Measurements from ENCODE around the gene PIN1. TPM values are rescaled to one million over a fixed set of nuclear protein-coding genes. Genes with fewer than 3 reads are reported as not detected.

PIN1 gene
- total and polyA plus RNA-seq, 11 donors = 82.8 to 159 (median 93.1) TPM

- intact Hi-C loops (cut with DNase I) = no loop called here
- Histone ChIP-seq H3K27ac (no peak overlapping the region), H3K4me3 (no peak overlapping the region), H3K4me1 (no peaks in the 10 kb centered on the region), H3K36me3 (no peaks in the 10 kb centered on the region), H3K9me3 (no peaks in the 10 kb centered on the region), H3K27me3 (peaks cover 0 to 12% (median 0%) of the 10 kb centered on the region in 9 donors)
- DNase-seq = no peak
- no peak for TF ChIP-seq POLR2A (IDR thresholded peaks at IDR 0.05)
- TF ChIP-seq CTCF (IDR thresholded peaks at IDR 0.05) = no peak
- 90 to 92% (median 92%) methylated on average over 8 of the region's 8 CpGs for WGBS, 4 donors
- no peak for ATAC-seq
Observed at GRCh38 chr19:9872618-9873242, 37.6 kb downstream of the PIN1 start.

GRCh38 chr19:9875031-9875627, 40.0 kb downstream of the PIN1 start:
- 62 to 68% (median 65%) methylated on average over 13 of the region's 13 CpGs for WGBS, 4 donors
- Histone ChIP-seq H3K27ac (no peak overlapping the region), H3K27me3 (peaks cover 0 to 20% (median 0%) of the 10 kb centered on the region in 9 donors), H3K36me3 (no peaks in the 10 kb centered on the region), H3K4me1 (no peaks in the 10 kb centered on the region), H3K4me3 (no peak overlapping the region), H3K9me3 (no peaks in the 10 kb centered on the region)
- ATAC-seq (no peak), DNase-seq (no peak)
- TF ChIP-seq CTCF (IDR thresholded peaks at IDR 0.05) (no peak), POLR2A (IDR thresholded peaks at IDR 0.05) (no peak)
- intact Hi-C loops (cut with DNase I) = no loop called here

GRCh38 chr19:9875796-9876195, 40.7 kb downstream of the PIN1 start:
- Histone ChIP-seq H3K9me3 (no peaks in the 10 kb centered on the region), H3K27me3 (peaks cover 0 to 20% (median 0%) of the 10 kb centered on the region in 9 donors), H3K4me3 (no peak overlapping the region), H3K27ac (no peak overlapping the region), H3K4me1 (no peaks in the 10 kb centered on the region), H3K36me3 (no peaks in the 10 kb centered on the region)
- DNase-seq = no peak
- TF ChIP-seq CTCF (IDR thresholded peaks at IDR 0.05) = no peak
- no peak for TF ChIP-seq POLR2A (IDR thresholded peaks at IDR 0.05)
- intact Hi-C loops (cut with DNase I) = no loop called here
- WGBS, 4 donors = 50 to 58% (median 54%) methylated on average over 5 of the region's 5 CpGs
- no peak for ATAC-seq

- WGBS, 4 donors = 83 to 87% (median 85%) methylated on average over 10 of the region's 10 CpGs
- ATAC-seq = no peak
Observed at GRCh38 chr19:9877780-9878510, 42.8 kb downstream of the PIN1 start.

More at GRCh38 chr19:9877780-9878510, 42.8 kb downstream of the PIN1 start:
- TF ChIP-seq POLR2A (IDR thresholded peaks at IDR 0.05) (no peak), CTCF (IDR thresholded peaks at IDR 0.05) (no peak)
- Histone ChIP-seq H3K27ac (no peak overlapping the region), H3K4me1 (no peaks in the 10 kb centered on the region), H3K4me3 (no peak overlapping the region), H3K9me3 (no peaks in the 10 kb centered on the region), H3K36me3 (no peaks in the 10 kb centered on the region), H3K27me3 (peaks cover 0 to 17% (median 0%) of the 10 kb centered on the region in 9 donors)
- intact Hi-C loops (cut with DNase I) = no loop called here
- no peak for DNase-seq
